Heart left ventricle (tissue), 13 donors: ENCODE data around the gene LDLRAD2.

ENCODE experiments used
- CTCF ChIP-seq, 12 donors: fragments of 200-600 bp; sonication (generic) in 4 of 12; IDR thresholded peaks; one replicate each; pipeline versions ENCODE4 v1.5.0 to v1.8.0; 2018 to 2022; ENCODE audit warnings: antibody characterized with exemption in 12 of 12, mild to moderate bottlenecking in 5 of 12
- POLR2A ChIP-seq, 2 donors: fragments of 450-650 bp; IDR thresholded peaks; one replicate each; pipeline ENCODE4 v1.6.1; 2017; ENCODE audit warnings: antibody characterized with exemption in 2 of 2, mild to moderate bottlenecking in 2 of 2, moderate library complexity in 2 of 2
- donor health status: ischemic (EF 13 %, LVEDD 7.1; RV severe dilation, severe dysfunction).
- donor health status: DM: no; HTN: yes; CAD: no.
- donor health status: DM: no; HTN: no; CAD: no.
- donor health status: ischemic (EF 25% LVEDD 6.9; RV normal size, moderate dysfunction).
- donor health status: ischemic (EF 25% LVEDD 5.7; RV mildly dilated, moderate dysfunction).
- donor health status: ischemic (EF 35%, LVEDD 5.7; RV mildly dilated, moderate dysfunction).
- donor health status: nonischemic (EF 11% LVEDD 7.7; RV severe dilation, severe dysfunction).
- donor health status: DM: yes; HTN: yes; CAD: no.
- donor health status: PGD.
- donor health status: ischemic (EF 29% LVEDD 5.4; RV normal size, mild dysfunction).
- donor health status: nonischemic (EF 23%, LVEDD 6.1; RV moderate dilation, normal function).

GRCh38 chr1:21834094-21834493 is 22.0 kb downstream of the LDLRAD2 start:
- TF ChIP-seq CTCF (IDR thresholded peaks at IDR 0.05) (no peak), POLR2A (IDR thresholded peaks at IDR 0.05) (no peak)
